Measurements from ENCODE around the gene DNAJC4.

The DNAJC4 gene

DNA sequence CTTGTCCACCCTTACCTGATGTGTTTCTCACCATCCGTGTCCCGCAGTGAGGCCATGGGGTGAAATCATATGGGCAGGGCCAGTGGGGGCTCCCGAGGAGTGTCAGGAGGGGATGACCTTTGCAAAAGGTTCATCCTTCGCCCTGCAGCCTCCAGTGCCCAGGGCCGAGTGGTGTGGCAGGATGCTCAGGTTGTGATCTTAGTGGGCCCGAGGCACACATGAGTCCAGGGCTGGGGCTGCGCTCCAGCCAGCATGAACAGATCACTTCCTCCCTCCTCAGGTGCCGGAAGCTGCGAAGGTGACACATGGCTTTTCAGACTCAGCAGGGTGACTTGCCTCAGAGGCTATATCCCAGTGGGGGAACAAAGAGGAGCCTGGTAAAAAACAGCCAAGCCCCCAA is 7.7 kb downstream of the DNAJC4 start:
- TF ChIP-seq EZH2phosphoT487 (IDR thresholded peaks at IDR 0.05; ENCODE audit: borderline replicate concordance): no peak
- peaks cover 10% of the 10 kb centered on the region; the same call in 1 of the 2 replicates for H3F3A ChIP-seq (ENCODE audit: low read depth)
- H3K79me2 ChIP-seq (ENCODE audit: insufficient read depth, low read length): peaks cover 30% of the 10 kb centered on the region
- no peak overlapping the region for H3K4me2 ChIP-seq (ENCODE audit: low read depth, low read length, poor library complexity, severe bottlenecking)
- no peaks in the 10 kb centered on the region for H3K9me2 ChIP-seq (replicated peaks; ENCODE audit: low read depth, low read length)
- H3K4me3 ChIP-seq (ENCODE audit: low read length, poor library complexity, severe bottlenecking): no peak overlapping the region
- H3K9me3 ChIP-seq (ENCODE audit: insufficient read depth, low read depth, low read length): no peaks in the 10 kb centered on the region
- H3K36me3 ChIP-seq (ENCODE audit: insufficient read depth, low read length): no peaks in the 10 kb centered on the region; the same call in 1 of the 2 replicates
- H3K9ac ChIP-seq (ENCODE audit: low read depth, low read length, poor library complexity, severe bottlenecking): no peak overlapping the region
- H3K27me3 ChIP-seq (ENCODE audit: insufficient read depth, low read length, poor library complexity, severe bottlenecking): no peaks in the 10 kb centered on the region
- H2AFZ ChIP-seq (ENCODE audit: low read length): no peak overlapping the region
- peaks cover 23% of the 10 kb centered on the region for H4K20me1 ChIP-seq (ENCODE audit: insufficient read depth, low read length, poor library complexity, severe bottlenecking)
- peaks cover 29% of the 10 kb centered on the region for H3K4me1 ChIP-seq (ENCODE audit: insufficient read depth, low read length, poor library complexity, severe bottlenecking)

DNA sequence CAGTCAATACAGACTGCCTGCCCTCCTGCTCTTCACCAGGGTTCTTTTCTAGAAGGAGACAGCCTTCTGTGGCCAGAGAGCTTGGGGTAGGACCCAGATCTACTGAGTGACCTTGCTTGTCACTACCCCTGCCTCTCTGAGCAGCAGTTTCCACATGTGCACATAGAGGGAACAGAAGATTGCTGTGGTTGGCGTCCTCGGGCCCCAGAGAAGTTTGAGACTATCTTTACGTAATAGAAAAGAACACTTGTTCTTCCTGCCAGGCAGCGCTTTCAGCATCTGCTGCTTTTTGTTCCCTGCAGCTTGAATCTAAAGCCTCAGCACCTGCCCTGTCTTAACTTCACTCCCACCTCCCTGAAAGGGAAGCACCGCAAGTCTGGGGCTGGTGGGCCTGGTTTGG is 8.7 kb downstream of the DNAJC4 start:
- H3K79me2 ChIP-seq (ENCODE audit: insufficient read depth, low read length): peaks cover 39% of the 10 kb centered on the region
- peaks cover 5% of the 10 kb centered on the region; the same call in 1 of the 2 replicates for H3F3A ChIP-seq (ENCODE audit: low read depth)
- H4K20me1 ChIP-seq (ENCODE audit: insufficient read depth, low read length, poor library complexity, severe bottlenecking): peaks cover 24% of the 10 kb centered on the region
- H3K9me2 ChIP-seq (replicated peaks; ENCODE audit: low read depth, low read length): no peaks in the 10 kb centered on the region
- no peak overlapping the region for H3K4me2 ChIP-seq (ENCODE audit: low read depth, low read length, poor library complexity, severe bottlenecking)
- H3K36me3 ChIP-seq (ENCODE audit: insufficient read depth, low read length): peaks cover 7% of the 10 kb centered on the region; the same call in 1 of the 2 replicates
- no peak overlapping the region for H2AFZ ChIP-seq (ENCODE audit: low read length)
- H3K4me3 ChIP-seq (ENCODE audit: low read length, poor library complexity, severe bottlenecking): no peak overlapping the region
- H3K9me3 ChIP-seq (ENCODE audit: insufficient read depth, low read depth, low read length): no peaks in the 10 kb centered on the region
- H3K4me1 ChIP-seq (ENCODE audit: insufficient read depth, low read length, poor library complexity, severe bottlenecking): peaks cover 32% of the 10 kb centered on the region
- TF ChIP-seq, protein P1, sequence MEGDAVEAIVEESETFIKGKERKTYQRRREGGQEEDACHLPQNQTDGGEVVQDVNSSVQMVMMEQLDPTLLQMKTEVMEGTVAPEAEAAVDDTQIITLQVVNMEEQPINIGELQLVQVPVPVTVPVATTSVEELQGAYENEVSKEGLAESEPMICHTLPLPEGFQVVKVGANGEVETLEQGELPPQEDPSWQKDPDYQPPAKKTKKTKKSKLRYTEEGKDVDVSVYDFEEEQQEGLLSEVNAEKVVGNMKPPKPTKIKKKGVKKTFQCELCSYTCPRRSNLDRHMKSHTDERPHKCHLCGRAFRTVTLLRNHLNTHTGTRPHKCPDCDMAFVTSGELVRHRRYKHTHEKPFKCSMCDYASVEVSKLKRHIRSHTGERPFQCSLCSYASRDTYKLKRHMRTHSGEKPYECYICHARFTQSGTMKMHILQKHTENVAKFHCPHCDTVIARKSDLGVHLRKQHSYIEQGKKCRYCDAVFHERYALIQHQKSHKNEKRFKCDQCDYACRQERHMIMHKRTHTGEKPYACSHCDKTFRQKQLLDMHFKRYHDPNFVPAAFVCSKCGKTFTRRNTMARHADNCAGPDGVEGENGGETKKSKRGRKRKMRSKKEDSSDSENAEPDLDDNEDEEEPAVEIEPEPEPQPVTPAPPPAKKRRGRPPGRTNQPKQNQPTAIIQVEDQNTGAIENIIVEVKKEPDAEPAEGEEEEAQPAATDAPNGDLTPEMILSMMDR (conservative IDR thresholded peaks at IDR 0.05; ENCODE audit: low read length): no peak
- no peak for TF ChIP-seq EZH2phosphoT487 (IDR thresholded peaks at IDR 0.05; ENCODE audit: borderline replicate concordance)
- no peak overlapping the region for H3K9ac ChIP-seq (ENCODE audit: low read depth, low read length, poor library complexity, severe bottlenecking)
- no peaks in the 10 kb centered on the region for H3K27me3 ChIP-seq (ENCODE audit: insufficient read depth, low read length, poor library complexity, severe bottlenecking)

DNA sequence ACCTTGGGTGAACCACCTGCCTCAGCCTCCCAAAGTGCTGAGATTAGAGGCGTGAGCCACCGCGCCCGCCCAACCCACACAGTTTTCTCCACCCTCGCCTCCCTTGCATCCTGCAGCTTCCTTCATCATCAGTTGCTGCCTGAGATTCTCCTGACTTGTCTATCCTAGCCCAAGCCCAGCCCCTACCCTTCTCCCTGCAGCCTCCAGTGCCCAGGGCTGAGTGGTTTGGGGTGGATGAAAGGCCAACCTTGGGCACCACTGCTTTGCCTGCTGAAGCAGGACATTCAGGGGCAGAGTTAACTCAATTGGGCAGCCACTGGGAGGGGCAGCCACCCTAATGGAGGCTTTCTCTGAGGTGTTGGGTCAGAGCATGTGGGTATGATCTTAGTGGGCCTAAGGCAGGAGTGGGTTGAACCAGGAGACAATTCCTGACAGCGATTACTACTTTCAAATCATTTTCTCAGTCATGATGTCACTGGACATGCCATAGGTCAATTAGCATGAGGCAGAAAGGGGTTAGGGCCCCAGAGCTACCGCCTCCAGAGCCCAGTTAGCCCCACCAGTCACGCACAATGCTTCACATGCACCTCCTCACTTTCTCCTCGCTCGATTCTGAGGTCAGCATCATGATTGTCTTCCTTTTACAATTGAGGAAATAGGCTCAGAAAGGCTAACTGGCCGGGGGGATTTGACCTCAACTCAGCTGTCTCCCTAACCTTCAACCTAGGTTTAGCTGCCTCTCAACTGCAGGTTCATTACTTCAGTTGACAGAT is 9.5 kb downstream of the DNAJC4 start:
- no peak overlapping the region for H2AFZ ChIP-seq (ENCODE audit: low read length)

More for the DNA sequence above, 9.5 kb downstream of the DNAJC4 start:
- no peak for TF ChIP-seq EZH2phosphoT487 (IDR thresholded peaks at IDR 0.05; ENCODE audit: borderline replicate concordance)
- TF ChIP-seq, protein P1 (conservative IDR thresholded peaks at IDR 0.05; ENCODE audit: low read length): no peak
- Histone ChIP-seq H3F3A (ENCODE audit: low read depth) (peaks cover 5% of the 10 kb centered on the region; the same call in 1 of the 2 replicates), H3K27me3 (ENCODE audit: insufficient read depth, low read length, poor library complexity, severe bottlenecking) (no peaks in the 10 kb centered on the region), H3K4me3 (ENCODE audit: low read length, poor library complexity, severe bottlenecking) (peak overlapping the region; percentile 92), H3K4me1 (ENCODE audit: insufficient read depth, low read length, poor library complexity, severe bottlenecking) (peaks cover 36% of the 10 kb centered on the region), H4K20me1 (ENCODE audit: insufficient read depth, low read length, poor library complexity, severe bottlenecking) (peaks cover 25% of the 10 kb centered on the region), H3K9me3 (ENCODE audit: insufficient read depth, low read depth, low read length) (no peaks in the 10 kb centered on the region), H3K36me3 (ENCODE audit: insufficient read depth, low read length) (peaks cover 11% of the 10 kb centered on the region; the same call in 1 of the 2 replicates), H3K9me2 (replicated peaks; ENCODE audit: low read depth, low read length) (no peaks in the 10 kb centered on the region), H3K4me2 (ENCODE audit: low read depth, low read length, poor library complexity, severe bottlenecking) (peak overlapping the region; percentile 92), H3K79me2 (ENCODE audit: insufficient read depth, low read length) (peaks cover 46% of the 10 kb centered on the region), H3K9ac (ENCODE audit: low read depth, low read length, poor library complexity, severe bottlenecking) (peak overlapping the region; percentile 86)
